IPS-NIHi7 (cell line): ENCODE data around the gene BAIAP2.
A peak's percentile ranks its signal among the peaks of the same experiment; 100 is the strongest.

Source experiments
- DNase-seq: peaks from one replicate; pipeline ENCODE4 v3.0.0; 2012; ENCODE audit warnings: mixed read lengths; ENCODE audit errors: extremely low spot score

The BAIAP2 gene

GRCh38 chr17:81085420-81085911 is 50.5 kb downstream of the BAIAP2 start:
- no peak for DNase-seq

GRCh38 chr17:81086789-81087551 is 52.0 kb downstream of the BAIAP2 start:
- no peak for DNase-seq

- DNase-seq, result peak; percentile 90
These were observed 55.6 kb downstream of the BAIAP2 start for GRCh38 chr17:81090361-81091136.

GRCh38 chr17:81091154-81091553 is 56.2 kb downstream of the BAIAP2 start:
- DNase-seq, result no peak

- no peak for DNase-seq
These were observed 57.0 kb downstream of the BAIAP2 start for GRCh38 chr17:81091774-81092517.

GRCh38 chr17:81092518-81093095 is 57.7 kb downstream of the BAIAP2 start:
- DNase-seq, result no peak

GRCh38 chr17:81093619-81094508 is 58.9 kb downstream of the BAIAP2 start:
- no peak for DNase-seq

- peak; percentile 73 for DNase-seq
These were observed 59.8 kb downstream of the BAIAP2 start for GRCh38 chr17:81094509-81095382.

GRCh38 chr17:81095383-81095762 is 60.4 kb downstream of the BAIAP2 start:
- no peak for DNase-seq

GRCh38 chr17:81096741-81097133 is 61.8 kb downstream of the BAIAP2 start:
- no peak for DNase-seq

- DNase-seq, result peak; percentile 86
These were observed 62.4 kb downstream of the BAIAP2 start for GRCh38 chr17:81097134-81097942.

GRCh38 chr17:81097943-81098308 is 63.0 kb downstream of the BAIAP2 start:
- no peak for DNase-seq

GRCh38 chr17:81099888-81100287 is 64.9 kb downstream of the BAIAP2 start:
- DNase-seq, result no peak

GRCh38 chr17:81100668-81101067 is 65.7 kb downstream of the BAIAP2 start:
- no peak for DNase-seq

- DNase-seq, result peak; percentile 99
These were observed 66.8 kb downstream of the BAIAP2 start for GRCh38 chr17:81101614-81102306.

- DNase-seq, result no peak
These were observed 67.4 kb downstream of the BAIAP2 start for GRCh38 chr17:81102352-81102751.

GRCh38 chr17:81102869-81103268 is 67.9 kb downstream of the BAIAP2 start:
- DNase-seq, result no peak

- no peak for DNase-seq
These were observed 68.4 kb downstream of the BAIAP2 start for GRCh38 chr17:81103379-81103778.
